Measurements from ENCODE around the gene NCS1. TPM values are rescaled to one million over a fixed set of nuclear protein-coding genes. Genes with fewer than 3 reads are reported as not detected.

NCS1 gene
- total RNA-seq, 1 experiment from 2014 or later = 58.6 TPM

DNA sequence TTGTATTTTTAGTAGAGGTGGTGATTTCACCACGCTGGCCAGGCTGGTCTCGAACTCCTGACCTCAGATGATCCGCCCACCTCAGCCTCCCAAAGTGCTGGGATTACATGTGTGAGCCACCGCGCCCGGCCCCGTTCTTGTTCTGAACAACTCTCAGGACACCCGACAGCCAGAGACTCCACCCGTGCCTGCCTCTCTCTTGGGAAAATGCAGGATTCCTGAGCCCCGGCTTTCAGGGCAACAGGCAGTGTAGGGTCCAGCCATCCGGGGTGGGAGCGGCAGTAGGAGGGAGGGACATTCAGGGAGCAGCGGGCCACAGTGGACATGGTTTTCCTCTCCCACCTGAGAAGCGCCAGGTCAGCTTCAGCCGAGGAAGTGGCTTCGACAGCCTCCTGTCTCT, 34.4 kb downstream of the NCS1 start:
- Histone ChIP-seq H3K27ac (ENCODE audit: low read depth, low read length, poor library complexity, severe bottlenecking) (no peak overlapping the region), H3K4me1 (ENCODE audit: insufficient read depth, low read length, poor library complexity, severe bottlenecking) (peaks cover 25% of the 10 kb centered on the region), H3K36me3 (ENCODE audit: insufficient read depth, low read length, poor library complexity, severe bottlenecking) (no peaks in the 10 kb centered on the region), H3K4me3 (ENCODE audit: low read depth, low read length, poor library complexity, severe bottlenecking) (no peak overlapping the region), H3K9me3 (ENCODE audit: low read depth, low read length, poor library complexity, severe bottlenecking) (no peaks in the 10 kb centered on the region), H3K27me3 (replicated peaks; ENCODE audit: insufficient read depth, low read depth, low read length, poor library complexity) (no peaks in the 10 kb centered on the region)
- CTCF ChIA-PET = no interaction called here
- intact Hi-C loops (cut with micrococcal nuclease; ENCODE audit: unreplicated experiment) = no loop called here
- no peak for DNase-seq (ENCODE audit: low spot score)
- no TSS peak for BruUV-seq (replicated peaks)
- TF ChIP-seq, protein P1, sequence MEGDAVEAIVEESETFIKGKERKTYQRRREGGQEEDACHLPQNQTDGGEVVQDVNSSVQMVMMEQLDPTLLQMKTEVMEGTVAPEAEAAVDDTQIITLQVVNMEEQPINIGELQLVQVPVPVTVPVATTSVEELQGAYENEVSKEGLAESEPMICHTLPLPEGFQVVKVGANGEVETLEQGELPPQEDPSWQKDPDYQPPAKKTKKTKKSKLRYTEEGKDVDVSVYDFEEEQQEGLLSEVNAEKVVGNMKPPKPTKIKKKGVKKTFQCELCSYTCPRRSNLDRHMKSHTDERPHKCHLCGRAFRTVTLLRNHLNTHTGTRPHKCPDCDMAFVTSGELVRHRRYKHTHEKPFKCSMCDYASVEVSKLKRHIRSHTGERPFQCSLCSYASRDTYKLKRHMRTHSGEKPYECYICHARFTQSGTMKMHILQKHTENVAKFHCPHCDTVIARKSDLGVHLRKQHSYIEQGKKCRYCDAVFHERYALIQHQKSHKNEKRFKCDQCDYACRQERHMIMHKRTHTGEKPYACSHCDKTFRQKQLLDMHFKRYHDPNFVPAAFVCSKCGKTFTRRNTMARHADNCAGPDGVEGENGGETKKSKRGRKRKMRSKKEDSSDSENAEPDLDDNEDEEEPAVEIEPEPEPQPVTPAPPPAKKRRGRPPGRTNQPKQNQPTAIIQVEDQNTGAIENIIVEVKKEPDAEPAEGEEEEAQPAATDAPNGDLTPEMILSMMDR (conservative IDR thresholded peaks at IDR 0.05; ENCODE audit: low read depth, low read length) = no peak
- no peak for TF ChIP-seq EZH2 (IDR thresholded peaks at IDR 0.05; ENCODE audit: borderline replicate concordance, low read depth, low read length, poor library complexity, severe bottlenecking)
- POLR2A ChIA-PET (ENCODE audit: low non-redundant PET) = no interaction called here

DNA sequence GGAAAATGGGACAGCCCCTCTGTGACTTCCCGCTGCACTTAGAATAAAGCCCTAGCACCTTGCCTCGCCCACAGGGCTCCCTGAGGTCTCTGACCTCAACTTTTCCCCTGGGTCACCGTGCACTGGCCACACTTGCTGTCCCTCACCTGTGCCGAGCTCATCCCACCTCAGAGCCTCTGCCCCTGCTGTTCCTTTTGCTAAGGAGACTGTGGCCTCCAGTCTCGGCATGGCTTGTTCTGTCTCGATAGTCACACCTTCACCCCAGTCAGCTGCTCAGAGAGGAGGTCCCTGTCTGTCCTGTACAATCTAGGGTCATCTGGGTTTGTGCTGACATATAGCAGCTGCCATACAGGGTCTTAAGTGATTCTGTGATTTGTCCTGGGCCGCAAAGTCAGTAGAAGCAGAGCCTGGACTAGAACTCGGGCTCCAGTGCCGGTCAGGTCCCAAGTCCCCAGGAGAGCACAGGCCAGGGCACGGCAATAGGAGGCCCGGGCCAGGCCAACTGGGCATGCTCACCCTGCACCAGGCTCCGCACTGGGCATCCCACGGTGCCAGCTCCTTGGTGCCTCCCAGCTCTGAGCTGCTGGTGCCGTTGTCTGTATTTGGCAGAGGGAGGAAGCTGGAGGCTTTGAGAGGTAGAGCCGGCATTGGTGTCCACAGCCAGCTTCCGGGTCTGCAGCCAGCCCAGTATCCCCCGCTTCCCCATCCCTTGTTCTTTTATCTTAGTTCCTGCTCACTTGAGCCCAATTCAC, 35.2 kb downstream of the NCS1 start:
- no TSS peak for BruUV-seq (replicated peaks)
- ChIA-PET CTCF (no interaction called here), POLR2A (ENCODE audit: low non-redundant PET) (no interaction called here)
- intact Hi-C loops (cut with micrococcal nuclease; ENCODE audit: unreplicated experiment) = no loop called here
- H3K27me3 ChIP-seq (replicated peaks; ENCODE audit: insufficient read depth, low read depth, low read length, poor library complexity) = no peaks in the 10 kb centered on the region
- TF ChIP-seq, protein P1 (conservative IDR thresholded peaks at IDR 0.05; ENCODE audit: low read depth, low read length) = no peak
- TF ChIP-seq EZH2 (IDR thresholded peaks at IDR 0.05; ENCODE audit: borderline replicate concordance, low read depth, low read length, poor library complexity, severe bottlenecking) = no peak
- H3K36me3 ChIP-seq (ENCODE audit: insufficient read depth, low read length, poor library complexity, severe bottlenecking) = no peaks in the 10 kb centered on the region
- H3K9me3 ChIP-seq (ENCODE audit: low read depth, low read length, poor library complexity, severe bottlenecking) = no peaks in the 10 kb centered on the region
- no peak overlapping the region for H3K4me3 ChIP-seq (ENCODE audit: low read depth, low read length, poor library complexity, severe bottlenecking)
- no peak overlapping the region for H3K27ac ChIP-seq (ENCODE audit: low read depth, low read length, poor library complexity, severe bottlenecking)
- H3K4me1 ChIP-seq (ENCODE audit: insufficient read depth, low read length, poor library complexity, severe bottlenecking) = peaks cover 25% of the 10 kb centered on the region
- DNase-seq (ENCODE audit: low spot score) = no peak

DNA sequence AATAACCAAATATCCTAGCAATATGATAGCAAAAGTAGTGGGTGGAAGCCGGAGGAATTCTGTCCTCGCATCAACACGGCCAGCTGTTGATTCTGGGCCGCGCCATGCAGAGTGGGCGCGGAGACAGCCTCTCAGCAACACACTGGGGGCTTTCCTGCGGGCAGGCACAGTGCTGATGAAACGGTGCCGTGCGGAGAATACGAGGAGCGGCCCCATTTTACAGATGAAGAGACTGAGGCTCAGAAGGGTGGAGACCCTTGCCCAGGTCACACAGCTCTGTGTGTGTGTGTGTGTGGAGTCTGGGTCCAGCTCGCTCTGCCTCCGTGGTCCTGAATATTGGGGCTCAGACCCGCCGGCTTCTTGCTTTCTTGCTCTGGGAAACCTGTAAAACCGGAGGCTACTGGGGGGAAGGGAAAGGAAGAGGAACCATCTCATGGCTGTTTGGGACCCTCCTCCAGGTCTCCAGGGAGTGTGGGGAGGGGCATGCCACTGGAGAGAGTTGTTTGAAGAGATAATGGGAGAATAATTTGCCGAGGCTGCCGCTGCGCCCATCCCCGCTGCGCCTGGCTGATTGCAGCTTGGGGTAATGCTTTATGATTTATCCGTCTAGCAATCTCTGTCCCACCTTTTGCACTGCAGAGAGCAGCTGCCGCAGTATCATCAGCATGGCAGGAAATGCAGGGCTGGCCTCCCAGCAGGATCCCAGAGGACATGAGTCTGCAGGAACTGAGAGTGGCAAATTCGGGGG, 36.6 kb downstream of the NCS1 start:
- intact Hi-C loops (cut with micrococcal nuclease; ENCODE audit: unreplicated experiment) = no loop called here
- POLR2A ChIA-PET (ENCODE audit: low non-redundant PET) = interaction anchor here (0.5 kb wide), 1 partner anchor 9 kb away, joined by 3 read pairs; no protein-coding TSS in a partner anchor
- TF ChIP-seq, protein P1 (conservative IDR thresholded peaks at IDR 0.05; ENCODE audit: low read depth, low read length) = no peak
- TF ChIP-seq EZH2 (IDR thresholded peaks at IDR 0.05; ENCODE audit: borderline replicate concordance, low read depth, low read length, poor library complexity, severe bottlenecking) = no peak
- H3K27me3 ChIP-seq (replicated peaks; ENCODE audit: insufficient read depth, low read depth, low read length, poor library complexity) = no peaks in the 10 kb centered on the region
- no peaks in the 10 kb centered on the region for H3K9me3 ChIP-seq (ENCODE audit: low read depth, low read length, poor library complexity, severe bottlenecking)
- CTCF ChIA-PET = no interaction called here
- no peak overlapping the region for H3K4me3 ChIP-seq (ENCODE audit: low read depth, low read length, poor library complexity, severe bottlenecking)
- no peaks in the 10 kb centered on the region for H3K36me3 ChIP-seq (ENCODE audit: insufficient read depth, low read length, poor library complexity, severe bottlenecking)
- BruUV-seq (replicated peaks) = no TSS peak
- DNase-seq (ENCODE audit: low spot score) = peak; percentile 91
- H3K4me1 ChIP-seq (ENCODE audit: insufficient read depth, low read length, poor library complexity, severe bottlenecking) = peaks cover 25% of the 10 kb centered on the region
- peak overlapping the region; percentile 62 for H3K27ac ChIP-seq (ENCODE audit: low read depth, low read length, poor library complexity, severe bottlenecking)
